ENCODE results near the gene AKAP3. TPM values are rescaled to one million over a fixed set of nuclear protein-coding genes. Genes with fewer than 3 reads are reported as not detected.

AKAP3 gene
- total RNA-seq, 1 experiment from 2014 or later = 0.26 TPM

- intact Hi-C loops (cut with micrococcal nuclease; ENCODE audit: unreplicated experiment) = no loop called here
- no TSS peak for BruUV-seq (replicated peaks)
Observed at GRCh38 chr12:4609071-4609470, 39.8 kb downstream of the AKAP3 start.

GRCh38 chr12:4607056-4607455 is 41.8 kb downstream of the AKAP3 start:
- no peak for TF ChIP-seq CTCF (IDR thresholded peaks at IDR 0.05)
- no peak for TF ChIP-seq SIN3A (IDR thresholded peaks at IDR 0.05; ENCODE audit: borderline replicate concordance, insufficient read depth, low read depth, low read length)
- no peaks in the 10 kb centered on the region; the same call in 1 of the 2 replicates for H3K4me1 ChIP-seq (ENCODE audit: control insufficient read depth, insufficient read depth, low read length)
- intact Hi-C loops (cut with micrococcal nuclease; ENCODE audit: unreplicated experiment) (no loop called here), in situ Hi-C loops (cut with HindIII; ENCODE audit: low pct_unique_long_range_greater_than_20kb, low sequenced_read_pairs) (no loop called here)
- ChIA-PET POLR2A (no interaction called here), CTCF (no interaction called here)
- no peaks in the 10 kb centered on the region for H3K9me3 ChIP-seq (ENCODE audit: control insufficient read depth, insufficient read depth, low read depth, low read length)
- H3K27ac ChIP-seq (ENCODE audit: low read length) = no peak overlapping the region
- DNase-seq (ENCODE audit: low read depth, low spot score) = no peak
- H3K4me3 ChIP-seq (ENCODE audit: low read depth in 2 of 2, low read length in 2 of 2) = no peak overlapping the region
- H3K36me3 ChIP-seq (ENCODE audit: control insufficient read depth, insufficient read depth, low read length) = no peaks in the 10 kb centered on the region; the same call in 1 of the 2 replicates
- BruUV-seq (replicated peaks) = no TSS peak
- H3K27me3 ChIP-seq (ENCODE audit: control insufficient read depth, insufficient read depth, low read length) = no peaks in the 10 kb centered on the region; the same call in 1 of the 2 replicates
- ATAC-seq = no peak

More at GRCh38 chr12:4609071-4609470, 39.8 kb downstream of the AKAP3 start:
- Histone ChIP-seq H3K27me3 (ENCODE audit: control insufficient read depth, insufficient read depth, low read length) (no peaks in the 10 kb centered on the region), H3K36me3 (ENCODE audit: control insufficient read depth, insufficient read depth, low read length) (no peaks in the 10 kb centered on the region; the same call in 1 of the 2 replicates), H3K27ac (ENCODE audit: low read length) (no peak overlapping the region), H3K9me3 (ENCODE audit: control insufficient read depth, insufficient read depth, low read depth, low read length) (no peaks in the 10 kb centered on the region), H3K4me1 (ENCODE audit: control insufficient read depth, insufficient read depth, low read length) (no peaks in the 10 kb centered on the region; the same call in 1 of the 2 replicates), H3K4me3 (ENCODE audit: low read depth in 2 of 2, low read length in 2 of 2) (no peak overlapping the region)
- POLR2A ChIA-PET = no interaction called here
- CTCF ChIA-PET = no interaction called here
- in situ Hi-C loops (cut with HindIII; ENCODE audit: low pct_unique_long_range_greater_than_20kb, low sequenced_read_pairs) = no loop called here
- ATAC-seq (no peak), DNase-seq (ENCODE audit: low read depth, low spot score) (no peak)
- TF ChIP-seq CTCF (IDR thresholded peaks at IDR 0.05) = no peak
- TF ChIP-seq REST (IDR thresholded peaks at IDR 0.05; ENCODE audit: insufficient read depth in 1 of 2, low read depth in 2 of 2, low read length in 1 of 2) = no peak
- TF ChIP-seq SIN3A (IDR thresholded peaks at IDR 0.05; ENCODE audit: borderline replicate concordance, insufficient read depth, low read depth, low read length) = no peak
- TF ChIP-seq TCF7L2 (IDR thresholded peaks at IDR 0.05; ENCODE audit: low read depth, low read length) = no peak
- TF ChIP-seq POLR2AphosphoS5 (IDR thresholded peaks at IDR 0.05; ENCODE audit: low read depth, low read length) = no peak

Data from Panc1 (cell line).